SK-N-SH (cell line): ENCODE data around the gene SLC41A3. TPM values are rescaled to one million over a fixed set of nuclear protein-coding genes. Genes with fewer than 3 reads are reported as not detected.

ENCODE experiments used
- CTCF ChIA-PET: fragments of 300-600, 350-600 bp; formaldehyde crosslinking; extraction: SDS; loops from one replicate; lab custom pipeline; 2021; lab: Yijun Ruan, JAX
- POLR2A ChIA-PET: fragments of 350-600 bp; sonication (Branson Sonifier 250); formaldehyde crosslinking; extraction: SDS; loops from one replicate; lab custom pipeline; 2020; ENCODE audit warnings: antibody characterized with exemption, inconsistent platforms; lab: Yijun Ruan, JAX
- DNase-seq: peaks from one replicate; pipeline ENCODE4 v3.0.0; 2012
- H2AFZ ChIP-seq: fragments of 200-600 bp; sonication (generic); 2 replicates; pipeline ENCODE4 v1.8.1; 2016; ENCODE audit warnings: antibody characterized with exemption, mild to moderate bottlenecking, low read depth
- H3F3A ChIP-seq: fragments of 200-600 bp; sonication (generic); replicated peaks from 2 replicates; pipeline ENCODE3; 2016; ENCODE audit warnings: antibody characterized with exemption, mild to moderate bottlenecking; ENCODE audit not compliant: insufficient read depth
- H3K27ac ChIP-seq, 2 experiments: fragments of 200-500 bp in 1 of 2; fragments of 200-600 bp in 1 of 2; sonication (Bioruptor generic) in 1 of 2; sonication (generic), shearing (Covaris generic) in 1 of 2; 2 replicates each; pipeline versions ENCODE4 v1.5.1 to v1.6.1; 2014 to 2016; ENCODE audit warnings: low read depth in 2 of 2, inconsistent platforms in 1 of 2, low read length in 1 of 2, mild to moderate bottlenecking in 1 of 2, mixed read lengths in 1 of 2
- H3K27me3 ChIP-seq: fragments of 200-600 bp; sonication (generic), shearing (Covaris generic); 2 replicates; pipeline ENCODE4 v1.6.1; 2016; ENCODE audit warnings: mixed run types; ENCODE audit not compliant: insufficient read depth
- H3K36me3 ChIP-seq, 2 experiments: fragments of 200-500 bp in 1 of 2; fragments of 200-600 bp in 1 of 2; sonication (Bioruptor generic) in 1 of 2; sonication (generic) in 1 of 2; replicated peaks in 1 of 2; 2 replicates each; pipeline versions ENCODE3 to v1.5.1; 2014 to 2016; ENCODE audit warnings: low read length in 1 of 2, mild to moderate bottlenecking in 1 of 2; ENCODE audit not compliant: insufficient read depth in 2 of 2, control insufficient read depth in 1 of 2
- H3K4me1 ChIP-seq, 2 experiments: fragments of 200-500 bp in 1 of 2; fragments of 200-600 bp in 1 of 2; sonication (Bioruptor generic) in 1 of 2; sonication (generic), shearing (Covaris generic) in 1 of 2; 2 replicates each; pipeline versions ENCODE4 v1.5.1 to v1.6.1; 2014 to 2016; ENCODE audit warnings: low read depth in 1 of 2, low read length in 1 of 2, mixed run types in 1 of 2; ENCODE audit not compliant: insufficient read depth in 2 of 2, control insufficient read depth in 1 of 2
- H3K4me2 ChIP-seq: fragments of 200-600 bp; sonication (generic), shearing (Covaris generic); 2 replicates; pipeline ENCODE4 v1.6.1; 2017; ENCODE audit warnings: mixed run types
- H3K4me3 ChIP-seq, 2 experiments: fragments of 200-500 bp in 1 of 2; fragments of 200-600 bp in 1 of 2; sonication (Bioruptor generic) in 1 of 2; sonication (generic), shearing (Covaris generic) in 1 of 2; 2 replicates each; pipeline versions ENCODE4 v1.5.1 to v1.8.1; 2014 to 2016; ENCODE audit warnings: low read depth in 2 of 2, inconsistent platforms in 1 of 2, low read length in 1 of 2, mild to moderate bottlenecking in 1 of 2, mixed read lengths in 1 of 2, moderate library complexity in 1 of 2
- H3K79me2 ChIP-seq: fragments of 200-600 bp; sonication (generic); 2 replicates; pipeline ENCODE4 v1.8.1; 2017; ENCODE audit warnings: mild to moderate bottlenecking; ENCODE audit not compliant: insufficient read depth
- H3K9ac ChIP-seq: fragments of 200-600 bp; sonication (generic); 2 replicates; pipeline ENCODE4 v1.6.1; 2017; ENCODE audit warnings: mixed run types
- H3K9me2 ChIP-seq: fragments of 200-600 bp; sonication (generic); 2 replicates; pipeline ENCODE4 v1.6.1; 2017; ENCODE audit warnings: mixed run types
- H3K9me3 ChIP-seq: fragments of 200-600 bp; sonication (generic); 2 replicates; pipeline ENCODE4 v1.6.1; 2017; ENCODE audit warnings: mixed run types, mild to moderate bottlenecking, moderate library complexity
- H4K20me1 ChIP-seq: fragments of 200-600 bp; sonication (generic); 2 replicates; pipeline ENCODE4 v1.6.1; 2017; ENCODE audit warnings: mild to moderate bottlenecking, mixed run types; ENCODE audit not compliant: insufficient read depth
- CHD2 ChIP-seq: fragments of 150-350 bp; IDR thresholded peaks from 2 replicates; pipeline ENCODE4 v1.6.1; 2018; ENCODE audit warnings: low read length; ENCODE audit not compliant: partially characterized antibody
- GABPA ChIP-seq: IDR thresholded peaks from 2 replicates; pipeline ENCODE4 v1.4.0; 2012; ENCODE audit warnings: low read depth, mild to moderate bottlenecking
- MEF2A ChIP-seq: IDR thresholded peaks from 2 replicates; pipeline ENCODE4 v1.4.0; 2012; ENCODE audit warnings: low read depth, borderline replicate concordance
- MXI1 ChIP-seq: IDR thresholded peaks from 2 replicates; pipeline ENCODE4 v1.6.1; 2012; ENCODE audit warnings: mild to moderate bottlenecking, low read depth, low read length, improper control_type of control experiment
- NFIC ChIP-seq: IDR thresholded peaks from 2 replicates; pipeline ENCODE4 v1.4.0; 2012; ENCODE audit warnings: borderline replicate concordance
- RCOR1 ChIP-seq: fragments of 150-350 bp; IDR thresholded peaks from 2 replicates; pipeline ENCODE4 v1.6.1; 2017; ENCODE audit warnings: antibody characterized with exemption, low read length
- TCF12 ChIP-seq: IDR thresholded peaks from 2 replicates; pipeline ENCODE4 v1.4.0; 2012
- TEAD4 ChIP-seq: IDR thresholded peaks from 2 replicates; pipeline ENCODE4 v1.4.0; 2012; ENCODE audit warnings: mild to moderate bottlenecking, borderline replicate concordance; ENCODE audit not compliant: insufficient read depth
- WGBS: methylation state at CpG from one replicate; pipeline ENCODE4 v1.1.6; 2017; ENCODE audit warnings: low lambda C conversion rate; 5-methylcytosine and 5-hydroxymethylcytosine counted together
- polyA plus RNA-seq, 3 experiments: library from polyadenylated mRNA; depleted of rRNA; stranded (reverse); fragments of >200 nt; gene quantifications; 2 replicates each; pipeline ENCODE4 v1.2.3, GENCODE V29; 2012
- TF ChIP-seq, protein P1 (sequence below): fragments of 200-600 bp; sonication (generic); IDR thresholded peaks from 2 replicates; pipeline ENCODE4 v1.6.1; 2017; ENCODE audit warnings: antibody characterized with exemption, mild to moderate bottlenecking, moderate library complexity
- TF ChIP-seq, protein P2 (sequence below): IDR thresholded peaks from 2 replicates; pipeline ENCODE4 v1.4.0; 2012; ENCODE audit warnings: low read depth, borderline replicate concordance
- TF ChIP-seq, protein P3 (sequence below): fragments of 150-350 bp; IDR thresholded peaks from 2 replicates; pipeline ENCODE4 v1.6.1; 2016; ENCODE audit warnings: mild to moderate bottlenecking, low read depth, low read length
- TF ChIP-seq, protein P4 (sequence below): IDR thresholded peaks from 2 replicates; pipeline ENCODE4 v1.4.0; 2012; ENCODE audit warnings: low read depth, borderline replicate concordance
- TF ChIP-seq, protein P5 (sequence below): IDR thresholded peaks from 2 replicates; pipeline ENCODE4 v1.6.1; 2012; ENCODE audit warnings: mild to moderate bottlenecking, low read depth, low read length, moderate library complexity

SLC41A3 gene
- polyA plus RNA-seq, 1 of the 3 experiments (the other 2 are of a cell fraction), result 53.4 TPM

DNA sequence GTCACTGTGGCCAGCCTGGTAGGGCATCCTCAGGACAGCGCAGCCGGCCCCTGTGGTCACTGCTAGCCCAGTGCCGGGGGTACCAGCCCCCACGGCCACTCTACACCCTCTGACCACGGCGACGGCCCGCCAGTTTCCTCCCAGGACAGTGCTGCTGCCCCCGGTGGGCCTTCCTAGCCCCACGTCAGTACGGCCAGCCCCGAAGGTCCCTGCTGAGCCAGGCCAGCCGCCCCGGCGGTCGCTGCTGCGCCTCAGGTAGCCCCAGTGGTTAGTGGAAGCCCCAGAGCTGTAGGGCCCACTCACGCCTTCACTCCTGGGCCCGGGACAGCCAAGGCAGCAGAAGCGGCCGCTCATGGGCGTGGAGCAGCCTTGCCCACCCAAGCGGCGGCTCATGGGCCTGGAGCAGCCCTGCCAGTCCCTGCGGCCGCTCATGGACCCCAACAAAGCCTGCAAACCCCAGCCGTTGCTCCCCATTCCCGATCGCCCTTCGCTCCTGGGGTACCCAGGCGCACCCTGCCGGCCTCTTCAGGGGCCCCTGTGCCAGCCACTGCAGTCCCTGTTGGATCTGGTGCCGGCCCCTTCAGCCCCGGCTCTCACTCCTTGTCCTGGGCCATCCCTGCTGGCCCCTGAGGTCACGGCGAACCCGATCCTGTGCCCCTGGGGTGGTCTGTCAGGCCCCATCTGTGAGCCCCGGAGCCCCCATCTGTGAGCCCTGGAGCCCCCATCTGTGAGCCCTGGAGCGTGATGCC is 124.4 kb downstream of the SLC41A3 start:
- 93% methylated on average over 8 of the region's 39 CpGs for WGBS
- H3K27ac ChIP-seq, result no peak overlapping the region
- DNase-seq, result peak; percentile 25
- H3K9me2 ChIP-seq, result no peaks in the 10 kb centered on the region
- no peak overlapping the region for H3K4me2 ChIP-seq
- CTCF ChIA-PET, result no interaction called here
- no peaks in the 10 kb centered on the region for H3K79me2 ChIP-seq
- POLR2A ChIA-PET, result no interaction called here
- H3K36me3 ChIP-seq, result no peaks in the 10 kb centered on the region
- H3K4me1 ChIP-seq, result no peaks in the 10 kb centered on the region
- H3K9ac ChIP-seq, result no peak overlapping the region
- no peaks in the 10 kb centered on the region for H3F3A ChIP-seq
- H2AFZ ChIP-seq, result no peak overlapping the region
- H3K27me3 ChIP-seq, result no peaks in the 10 kb centered on the region
- TF ChIP-seq CHD2 (no peak), RCOR1 (no peak), GABPA (no peak), MEF2A (no peak), NFIC (no peak), TEAD4 (no peak), MXI1 (no peak), TCF12 (no peak)
- TF ChIP-seq, protein P1, sequence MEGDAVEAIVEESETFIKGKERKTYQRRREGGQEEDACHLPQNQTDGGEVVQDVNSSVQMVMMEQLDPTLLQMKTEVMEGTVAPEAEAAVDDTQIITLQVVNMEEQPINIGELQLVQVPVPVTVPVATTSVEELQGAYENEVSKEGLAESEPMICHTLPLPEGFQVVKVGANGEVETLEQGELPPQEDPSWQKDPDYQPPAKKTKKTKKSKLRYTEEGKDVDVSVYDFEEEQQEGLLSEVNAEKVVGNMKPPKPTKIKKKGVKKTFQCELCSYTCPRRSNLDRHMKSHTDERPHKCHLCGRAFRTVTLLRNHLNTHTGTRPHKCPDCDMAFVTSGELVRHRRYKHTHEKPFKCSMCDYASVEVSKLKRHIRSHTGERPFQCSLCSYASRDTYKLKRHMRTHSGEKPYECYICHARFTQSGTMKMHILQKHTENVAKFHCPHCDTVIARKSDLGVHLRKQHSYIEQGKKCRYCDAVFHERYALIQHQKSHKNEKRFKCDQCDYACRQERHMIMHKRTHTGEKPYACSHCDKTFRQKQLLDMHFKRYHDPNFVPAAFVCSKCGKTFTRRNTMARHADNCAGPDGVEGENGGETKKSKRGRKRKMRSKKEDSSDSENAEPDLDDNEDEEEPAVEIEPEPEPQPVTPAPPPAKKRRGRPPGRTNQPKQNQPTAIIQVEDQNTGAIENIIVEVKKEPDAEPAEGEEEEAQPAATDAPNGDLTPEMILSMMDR, result no peak
- TF ChIP-seq, protein P2, sequence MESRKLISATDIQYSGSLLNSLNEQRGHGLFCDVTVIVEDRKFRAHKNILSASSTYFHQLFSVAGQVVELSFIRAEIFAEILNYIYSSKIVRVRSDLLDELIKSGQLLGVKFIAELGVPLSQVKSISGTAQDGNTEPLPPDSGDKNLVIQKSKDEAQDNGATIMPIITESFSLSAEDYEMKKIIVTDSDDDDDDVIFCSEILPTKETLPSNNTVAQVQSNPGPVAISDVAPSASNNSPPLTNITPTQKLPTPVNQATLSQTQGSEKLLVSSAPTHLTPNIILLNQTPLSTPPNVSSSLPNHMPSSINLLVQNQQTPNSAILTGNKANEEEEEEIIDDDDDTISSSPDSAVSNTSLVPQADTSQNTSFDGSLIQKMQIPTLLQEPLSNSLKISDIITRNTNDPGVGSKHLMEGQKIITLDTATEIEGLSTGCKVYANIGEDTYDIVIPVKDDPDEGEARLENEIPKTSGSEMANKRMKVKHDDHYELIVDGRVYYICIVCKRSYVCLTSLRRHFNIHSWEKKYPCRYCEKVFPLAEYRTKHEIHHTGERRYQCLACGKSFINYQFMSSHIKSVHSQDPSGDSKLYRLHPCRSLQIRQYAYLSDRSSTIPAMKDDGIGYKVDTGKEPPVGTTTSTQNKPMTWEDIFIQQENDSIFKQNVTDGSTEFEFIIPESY, result no peak
- TF ChIP-seq, protein P3, sequence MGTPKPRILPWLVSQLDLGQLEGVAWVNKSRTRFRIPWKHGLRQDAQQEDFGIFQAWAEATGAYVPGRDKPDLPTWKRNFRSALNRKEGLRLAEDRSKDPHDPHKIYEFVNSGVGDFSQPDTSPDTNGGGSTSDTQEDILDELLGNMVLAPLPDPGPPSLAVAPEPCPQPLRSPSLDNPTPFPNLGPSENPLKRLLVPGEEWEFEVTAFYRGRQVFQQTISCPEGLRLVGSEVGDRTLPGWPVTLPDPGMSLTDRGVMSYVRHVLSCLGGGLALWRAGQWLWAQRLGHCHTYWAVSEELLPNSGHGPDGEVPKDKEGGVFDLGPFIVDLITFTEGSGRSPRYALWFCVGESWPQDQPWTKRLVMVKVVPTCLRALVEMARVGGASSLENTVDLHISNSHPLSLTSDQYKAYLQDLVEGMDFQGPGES, result no peak
- TF ChIP-seq, protein P4, sequence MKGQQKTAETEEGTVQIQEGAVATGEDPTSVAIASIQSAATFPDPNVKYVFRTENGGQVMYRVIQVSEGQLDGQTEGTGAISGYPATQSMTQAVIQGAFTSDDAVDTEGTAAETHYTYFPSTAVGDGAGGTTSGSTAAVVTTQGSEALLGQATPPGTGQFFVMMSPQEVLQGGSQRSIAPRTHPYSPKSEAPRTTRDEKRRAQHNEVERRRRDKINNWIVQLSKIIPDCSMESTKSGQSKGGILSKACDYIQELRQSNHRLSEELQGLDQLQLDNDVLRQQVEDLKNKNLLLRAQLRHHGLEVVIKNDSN, result no peak
- TF ChIP-seq, protein P5, sequence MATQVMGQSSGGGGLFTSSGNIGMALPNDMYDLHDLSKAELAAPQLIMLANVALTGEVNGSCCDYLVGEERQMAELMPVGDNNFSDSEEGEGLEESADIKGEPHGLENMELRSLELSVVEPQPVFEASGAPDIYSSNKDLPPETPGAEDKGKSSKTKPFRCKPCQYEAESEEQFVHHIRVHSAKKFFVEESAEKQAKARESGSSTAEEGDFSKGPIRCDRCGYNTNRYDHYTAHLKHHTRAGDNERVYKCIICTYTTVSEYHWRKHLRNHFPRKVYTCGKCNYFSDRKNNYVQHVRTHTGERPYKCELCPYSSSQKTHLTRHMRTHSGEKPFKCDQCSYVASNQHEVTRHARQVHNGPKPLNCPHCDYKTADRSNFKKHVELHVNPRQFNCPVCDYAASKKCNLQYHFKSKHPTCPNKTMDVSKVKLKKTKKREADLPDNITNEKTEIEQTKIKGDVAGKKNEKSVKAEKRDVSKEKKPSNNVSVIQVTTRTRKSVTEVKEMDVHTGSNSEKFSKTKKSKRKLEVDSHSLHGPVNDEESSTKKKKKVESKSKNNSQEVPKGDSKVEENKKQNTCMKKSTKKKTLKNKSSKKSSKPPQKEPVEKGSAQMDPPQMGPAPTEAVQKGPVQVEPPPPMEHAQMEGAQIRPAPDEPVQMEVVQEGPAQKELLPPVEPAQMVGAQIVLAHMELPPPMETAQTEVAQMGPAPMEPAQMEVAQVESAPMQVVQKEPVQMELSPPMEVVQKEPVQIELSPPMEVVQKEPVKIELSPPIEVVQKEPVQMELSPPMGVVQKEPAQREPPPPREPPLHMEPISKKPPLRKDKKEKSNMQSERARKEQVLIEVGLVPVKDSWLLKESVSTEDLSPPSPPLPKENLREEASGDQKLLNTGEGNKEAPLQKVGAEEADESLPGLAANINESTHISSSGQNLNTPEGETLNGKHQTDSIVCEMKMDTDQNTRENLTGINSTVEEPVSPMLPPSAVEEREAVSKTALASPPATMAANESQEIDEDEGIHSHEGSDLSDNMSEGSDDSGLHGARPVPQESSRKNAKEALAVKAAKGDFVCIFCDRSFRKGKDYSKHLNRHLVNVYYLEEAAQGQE, result no peak
- no peaks in the 10 kb centered on the region for H4K20me1 ChIP-seq
- no peak overlapping the region for H3K4me3 ChIP-seq
- no peaks in the 10 kb centered on the region for H3K9me3 ChIP-seq
